ENCODE measurements around the gene PRKAA1. TPM values are rescaled to one million over a fixed set of nuclear protein-coding genes. Genes with fewer than 3 reads are reported as not detected.

Gene PRKAA1
- total RNA-seq, 1 donor from 2014 or later, result 65.6 TPM

- peaks cover 5% of the 10 kb centered on the region for H3K9me3 ChIP-seq (ENCODE audit: insufficient read depth, low read depth, low read length)
- H3K27ac Mint-ChIP-seq (ENCODE audit: unreplicated experiment), result peak overlapping the region; percentile 41
- H3K27ac ChIP-seq (ENCODE audit: low read depth, low read length), result no peak overlapping the region
- no peaks in the 10 kb centered on the region for H3K27me3 ChIP-seq (ENCODE audit: insufficient read depth, low read length)
- no peaks in the 10 kb centered on the region for H3K79me2 ChIP-seq (ENCODE audit: insufficient read depth, low read length)
- no peaks in the 10 kb centered on the region for H3K36me3 ChIP-seq (ENCODE audit: insufficient read depth, low read length)
- TF ChIP-seq EZH2 (IDR thresholded peaks at IDR 0.05; ENCODE audit: insufficient read depth, low read length) (no peak), CTCF (IDR thresholded peaks at IDR 0.05; ENCODE audit: insufficient read depth, low read depth, low read length) (no peak)
- H3K9ac ChIP-seq (ENCODE audit: low read length), result no peak overlapping the region
- no peaks in the 10 kb centered on the region for H3K27me3 Mint-ChIP-seq (ENCODE audit: low read depth, unreplicated experiment)
- H3K4me1 ChIP-seq (ENCODE audit: insufficient read depth, low read length), result peaks cover 2% of the 10 kb centered on the region
- DNase-seq (ENCODE audit: low read depth) (peak; percentile 74), FAIRE-seq (no peak)
- peaks cover 12% of the 10 kb centered on the region for H3K9me3 Mint-ChIP-seq (ENCODE audit: unreplicated experiment)
- no peaks in the 10 kb centered on the region for H4K20me1 ChIP-seq (ENCODE audit: insufficient read depth, low read length)
- peaks cover 13% of the 10 kb centered on the region for H3K36me3 Mint-ChIP-seq (ENCODE audit: low read depth, unreplicated experiment)
- H3K4me3 Mint-ChIP-seq (ENCODE audit: unreplicated experiment), result no peak overlapping the region
- no peak overlapping the region for H2AFZ ChIP-seq (ENCODE audit: low read depth, low read length)
- peak overlapping the region; percentile 31 for H3K4me2 ChIP-seq (ENCODE audit: low read length)
- H3K4me3 ChIP-seq (ENCODE audit: insufficient read depth, low read depth, low read length), result no peak overlapping the region
- peaks cover 5% of the 10 kb centered on the region for H3K4me1 Mint-ChIP-seq (ENCODE audit: low read depth, unreplicated experiment)
Observed at GRCh38 chr5:40717281-40717680, 80.9 kb downstream of the PRKAA1 start.

- no peak overlapping the region for H3K27ac Mint-ChIP-seq (ENCODE audit: unreplicated experiment)
- H3K9me3 Mint-ChIP-seq (ENCODE audit: unreplicated experiment), result peaks cover 11% of the 10 kb centered on the region
- Histone ChIP-seq H2AFZ (ENCODE audit: low read depth, low read length) (no peak overlapping the region), H3K4me1 (ENCODE audit: insufficient read depth, low read length) (peaks cover 2% of the 10 kb centered on the region), H4K20me1 (ENCODE audit: insufficient read depth, low read length) (no peaks in the 10 kb centered on the region), H3K27me3 (ENCODE audit: insufficient read depth, low read length) (no peaks in the 10 kb centered on the region), H3K79me2 (ENCODE audit: insufficient read depth, low read length) (no peaks in the 10 kb centered on the region), H3K9ac (ENCODE audit: low read length) (no peak overlapping the region), H3K36me3 (ENCODE audit: insufficient read depth, low read length) (no peaks in the 10 kb centered on the region), H3K4me3 (ENCODE audit: insufficient read depth, low read depth, low read length) (no peak overlapping the region), H3K27ac (ENCODE audit: low read depth, low read length) (no peak overlapping the region), H3K4me2 (ENCODE audit: low read length) (no peak overlapping the region), H3K9me3 (ENCODE audit: insufficient read depth, low read depth, low read length) (peaks cover 5% of the 10 kb centered on the region)
- FAIRE-seq (peak; percentile 37), DNase-seq (ENCODE audit: low read depth) (no peak)
- peaks cover 6% of the 10 kb centered on the region for H3K4me1 Mint-ChIP-seq (ENCODE audit: low read depth, unreplicated experiment)
- TF ChIP-seq CTCF (IDR thresholded peaks at IDR 0.05; ENCODE audit: insufficient read depth, low read depth, low read length) (no peak), EZH2 (IDR thresholded peaks at IDR 0.05; ENCODE audit: insufficient read depth, low read length) (no peak)
- H3K27me3 Mint-ChIP-seq (ENCODE audit: low read depth, unreplicated experiment), result no peaks in the 10 kb centered on the region
- H3K36me3 Mint-ChIP-seq (ENCODE audit: low read depth, unreplicated experiment), result peaks cover 11% of the 10 kb centered on the region
- H3K4me3 Mint-ChIP-seq (ENCODE audit: unreplicated experiment), result no peak overlapping the region
Observed at GRCh38 chr5:40716590-40716989, 81.6 kb downstream of the PRKAA1 start.

GRCh38 chr5:40716000-40716399, 82.2 kb downstream of the PRKAA1 start:
- Mint-ChIP-seq H3K4me3 (ENCODE audit: unreplicated experiment) (no peak overlapping the region), H3K27ac (ENCODE audit: unreplicated experiment) (no peak overlapping the region), H3K4me1 (ENCODE audit: low read depth, unreplicated experiment) (peaks cover 6% of the 10 kb centered on the region), H3K27me3 (ENCODE audit: low read depth, unreplicated experiment) (no peaks in the 10 kb centered on the region), H3K36me3 (ENCODE audit: low read depth, unreplicated experiment) (peaks cover 5% of the 10 kb centered on the region), H3K9me3 (ENCODE audit: unreplicated experiment) (peaks cover 6% of the 10 kb centered on the region)
- Histone ChIP-seq H3K27ac (ENCODE audit: low read depth, low read length) (no peak overlapping the region), H3K27me3 (ENCODE audit: insufficient read depth, low read length) (no peaks in the 10 kb centered on the region), H4K20me1 (ENCODE audit: insufficient read depth, low read length) (no peaks in the 10 kb centered on the region), H3K4me3 (ENCODE audit: insufficient read depth, low read depth, low read length) (no peak overlapping the region), H3K9ac (ENCODE audit: low read length) (no peak overlapping the region), H3K4me1 (ENCODE audit: insufficient read depth, low read length) (peaks cover 2% of the 10 kb centered on the region), H3K36me3 (ENCODE audit: insufficient read depth, low read length) (no peaks in the 10 kb centered on the region), H3K79me2 (ENCODE audit: insufficient read depth, low read length) (no peaks in the 10 kb centered on the region), H3K9me3 (ENCODE audit: insufficient read depth, low read depth, low read length) (peaks cover 1% of the 10 kb centered on the region), H3K4me2 (ENCODE audit: low read length) (no peak overlapping the region), H2AFZ (ENCODE audit: low read depth, low read length) (no peak overlapping the region)
- FAIRE-seq (peak; percentile 32), DNase-seq (ENCODE audit: low read depth) (no peak)
- TF ChIP-seq CTCF (IDR thresholded peaks at IDR 0.05; ENCODE audit: insufficient read depth, low read depth, low read length), result peak; percentile 14
- TF ChIP-seq EZH2 (IDR thresholded peaks at IDR 0.05; ENCODE audit: insufficient read depth, low read length), result no peak

Measured in astrocyte (in vitro differentiated cells and primary cell).